Cerebellar nuclear complex (tissue), 1 donor: ENCODE results near the gene GJB2.
"Not testable (repeated sequence)": the region's sequence is repeated elsewhere in the genome, so short reads cannot be mapped to it uniquely, and the experiment has no call there.

Experiments
- DNase-seq, 2 experiments: peaks; one replicate each; lab custom pipeline; 2025; lab: John Stamatoyannopoulos, UW

The GJB2 gene

GRCh38 chr13:20165417-20166257 is 27.1 kb downstream of the GJB2 start:
- DNase-seq: no peak

GRCh38 chr13:20161951-20162300 is 30.8 kb downstream of the GJB2 start:
- no peak for DNase-seq

GRCh38 chr13:20161275-20161950 is 31.3 kb downstream of the GJB2 start:
- DNase-seq: no peak

GRCh38 chr13:20160306-20161274 is 32.1 kb downstream of the GJB2 start, which contains the start of gene GJA3:
Gene GJA3, minus strand, starts transcription at chr13:20161052. Its CDS starts 17,764 bp downstream, at chr13:20143288.
- no peak for DNase-seq

- no peak for DNase-seq
These were observed 33.0 kb downstream of the GJB2 start for GRCh38 chr13:20159646-20160305.

GRCh38 chr13:20157151-20157796 is 35.5 kb downstream of the GJB2 start:
- DNase-seq: no peak

- DNase-seq: no peak
These were observed 36.0 kb downstream of the GJB2 start for GRCh38 chr13:20156702-20157101.

GRCh38 chr13:20153290-20153689 is 39.4 kb downstream of the GJB2 start:
- DNase-seq: not testable (repeated sequence)

- DNase-seq: no peak
These were observed 41.1 kb downstream of the GJB2 start for GRCh38 chr13:20151612-20152011.

GRCh38 chr13:20151016-20151415 is 41.7 kb downstream of the GJB2 start:
- no peak for DNase-seq

- no peak for DNase-seq
These were observed 42.2 kb downstream of the GJB2 start for GRCh38 chr13:20150561-20150960.

GRCh38 chr13:20149762-20150161 is 43.0 kb downstream of the GJB2 start:
- no peak for DNase-seq

- no peak for DNase-seq
These were observed 44.1 kb downstream of the GJB2 start for GRCh38 chr13:20148501-20149183.

- DNase-seq: no peak
These were observed 46.4 kb downstream of the GJB2 start for GRCh38 chr13:20146381-20146780.

- DNase-seq: no peak
These were observed 47.2 kb downstream of the GJB2 start for GRCh38 chr13:20145521-20145920.

GRCh38 chr13:20144141-20144850 is 48.4 kb downstream of the GJB2 start:
- DNase-seq: no peak

GRCh38 chr13:20142927-20143480 is 49.7 kb downstream of the GJB2 start:
- DNase-seq: no peak

- DNase-seq: no peak
These were observed 50.5 kb downstream of the GJB2 start for GRCh38 chr13:20142023-20142926.
